SJSA1 (cell line): ENCODE data around the gene ADAMTS2. TPM values are rescaled to one million over a fixed set of nuclear protein-coding genes. Genes with fewer than 3 reads are reported as not detected.

ENCODE experiments used
- DNase-seq, 2 experiments: peaks; one replicate each; pipeline ENCODE4 v3.0.0-alpha.2; 2015 to 2020; ENCODE audit warnings: low spot score in 2 of 2, low read depth in 1 of 2
- H3K27ac ChIP-seq: fragments of 250-450 bp; sonication (Bioruptor Pico); 2 replicates; pipeline ENCODE4 v1.5.1; 2020; ENCODE audit warnings: mild to moderate bottlenecking, moderate library complexity
- H3K27me3 ChIP-seq: fragments of 250-450 bp; sonication (Bioruptor Pico); replicated peaks from 2 replicates; pipeline ENCODE4 v1.5.1; 2020; ENCODE audit warnings: mild to moderate bottlenecking, moderate library complexity
- H3K36me3 ChIP-seq: fragments of 250-450 bp; sonication (Bioruptor Pico); 2 replicates; pipeline ENCODE4 v1.5.1; 2020; ENCODE audit warnings: mild to moderate bottlenecking
- H3K4me1 ChIP-seq: fragments of 250-450 bp; sonication (Bioruptor Pico); replicated peaks from 2 replicates; pipeline ENCODE4 v1.6.1; 2021; ENCODE audit warnings: mild to moderate bottlenecking
- H3K4me3 ChIP-seq: fragments of 250-450 bp; sonication (Bioruptor Pico); 2 replicates; pipeline ENCODE4 v1.5.1; 2020; ENCODE audit warnings: mild to moderate bottlenecking
- H3K9me3 ChIP-seq: fragments of 250-450 bp; sonication (Bioruptor Pico); replicated peaks from 2 replicates; pipeline ENCODE4 v1.5.1; 2020; ENCODE audit warnings: mild to moderate bottlenecking
- total RNA-seq: library from RNA; depleted of rRNA; stranded (reverse); fragments of >200 nt; shearing (Covaris generic); gene quantifications from 2 replicates; pipeline ENCODE4 v1.2.3, GENCODE V29; 2014

The ADAMTS2 gene
- total RNA-seq, 1 experiment from 2014 or later: 4.9 TPM

- H3K36me3 ChIP-seq: no peaks in the 10 kb centered on the region
These were observed 164.2 kb downstream of the ADAMTS2 start for GRCh38 chr5:179180921-179181645.

GRCh38 chr5:179180061-179180610 is 165.1 kb downstream of the ADAMTS2 start:
- peaks cover 12% of the 10 kb centered on the region for H3K4me1 ChIP-seq
- no peak overlapping the region for H3K4me3 ChIP-seq
- H3K9me3 ChIP-seq: peaks cover 54% of the 10 kb centered on the region
- H3K36me3 ChIP-seq: no peaks in the 10 kb centered on the region
- H3K27me3 ChIP-seq: no peaks in the 10 kb centered on the region
- H3K27ac ChIP-seq: 0 out of 2 replicates have a peak overlapping the region, but pooled peaks have one; percentile 9
- no peak for DNase-seq

More at GRCh38 chr5:179180921-179181645, 164.2 kb downstream of the ADAMTS2 start:
- Histone ChIP-seq H3K27ac (0 out of 2 replicates have a peak overlapping the region, but pooled peaks have one; percentile 9), H3K4me3 (no peak overlapping the region), H3K27me3 (no peaks in the 10 kb centered on the region), H3K9me3 (peaks cover 62% of the 10 kb centered on the region), H3K4me1 (peaks cover 12% of the 10 kb centered on the region)
- DNase-seq: no peak

- DNase-seq: no peak
- H3K4me3 ChIP-seq: no peak overlapping the region
- no peaks in the 10 kb centered on the region for H3K36me3 ChIP-seq
- H3K27ac ChIP-seq: no peak overlapping the region
- H3K27me3 ChIP-seq: no peaks in the 10 kb centered on the region
- H3K9me3 ChIP-seq: peaks cover 39% of the 10 kb centered on the region
- peaks cover 12% of the 10 kb centered on the region for H3K4me1 ChIP-seq
These were observed 167.3 kb downstream of the ADAMTS2 start for GRCh38 chr5:179177711-179178575.

GRCh38 chr5:179176571-179177230 is 168.6 kb downstream of the ADAMTS2 start:
- H3K27me3 ChIP-seq: no peaks in the 10 kb centered on the region
- H3K4me1 ChIP-seq: peaks cover 12% of the 10 kb centered on the region
- no peaks in the 10 kb centered on the region for H3K36me3 ChIP-seq
- H3K9me3 ChIP-seq: peaks cover 34% of the 10 kb centered on the region
- H3K4me3 ChIP-seq: no peak overlapping the region
- no peak for DNase-seq
- H3K27ac ChIP-seq: no peak overlapping the region

- Histone ChIP-seq H3K27me3 (no peaks in the 10 kb centered on the region), H3K4me1 (peaks cover 9% of the 10 kb centered on the region), H3K36me3 (no peaks in the 10 kb centered on the region), H3K4me3 (no peak overlapping the region), H3K27ac (no peak overlapping the region), H3K9me3 (peaks cover 34% of the 10 kb centered on the region)
- DNase-seq: no peak
These were observed 169.1 kb downstream of the ADAMTS2 start for GRCh38 chr5:179176166-179176565.

- Histone ChIP-seq H3K36me3 (no peaks in the 10 kb centered on the region), H3K27me3 (no peaks in the 10 kb centered on the region), H3K4me1 (no peaks in the 10 kb centered on the region), H3K4me3 (no peak overlapping the region), H3K9me3 (peaks cover 21% of the 10 kb centered on the region), H3K27ac (no peak overlapping the region)
- no peak for DNase-seq
These were observed 173.2 kb downstream of the ADAMTS2 start for GRCh38 chr5:179171816-179172745.

GRCh38 chr5:179171251-179171815 is 173.9 kb downstream of the ADAMTS2 start:
- no peaks in the 10 kb centered on the region for H3K36me3 ChIP-seq
- no peak overlapping the region for H3K4me3 ChIP-seq
- H3K9me3 ChIP-seq: peaks cover 28% of the 10 kb centered on the region
- H3K27me3 ChIP-seq: no peaks in the 10 kb centered on the region
- no peak overlapping the region for H3K27ac ChIP-seq
- H3K4me1 ChIP-seq: no peaks in the 10 kb centered on the region
- no peak for DNase-seq

GRCh38 chr5:179170606-179171005 is 174.7 kb downstream of the ADAMTS2 start:
- no peak overlapping the region for H3K4me3 ChIP-seq
- H3K27ac ChIP-seq: no peak overlapping the region
- no peak for DNase-seq
- H3K4me1 ChIP-seq: no peaks in the 10 kb centered on the region
- H3K27me3 ChIP-seq: no peaks in the 10 kb centered on the region
- peaks cover 35% of the 10 kb centered on the region for H3K9me3 ChIP-seq
- no peaks in the 10 kb centered on the region for H3K36me3 ChIP-seq

GRCh38 chr5:179169836-179170235 is 175.4 kb downstream of the ADAMTS2 start:
- Histone ChIP-seq H3K9me3 (peaks cover 41% of the 10 kb centered on the region), H3K27ac (no peak overlapping the region), H3K4me1 (no peaks in the 10 kb centered on the region), H3K36me3 (no peaks in the 10 kb centered on the region), H3K4me3 (no peak overlapping the region), H3K27me3 (no peaks in the 10 kb centered on the region)
- no peak for DNase-seq

- H3K27ac ChIP-seq: no peak overlapping the region
- DNase-seq: no peak
- no peaks in the 10 kb centered on the region for H3K27me3 ChIP-seq
- peaks cover 48% of the 10 kb centered on the region for H3K9me3 ChIP-seq
- no peaks in the 10 kb centered on the region for H3K4me1 ChIP-seq
- no peak overlapping the region for H3K4me3 ChIP-seq
- H3K36me3 ChIP-seq: no peaks in the 10 kb centered on the region
These were observed 176.6 kb downstream of the ADAMTS2 start for GRCh38 chr5:179168664-179169063.

GRCh38 chr5:179167871-179168451 is 177.3 kb downstream of the ADAMTS2 start:
- H3K27me3 ChIP-seq: no peaks in the 10 kb centered on the region
- H3K4me3 ChIP-seq: no peak overlapping the region
- H3K27ac ChIP-seq: no peak overlapping the region
- H3K36me3 ChIP-seq: no peaks in the 10 kb centered on the region
- H3K9me3 ChIP-seq: peaks cover 55% of the 10 kb centered on the region
- no peaks in the 10 kb centered on the region for H3K4me1 ChIP-seq
- no peak for DNase-seq
